GM21367 (cell line): ENCODE results near the gene SAFB.
"Not testable (repeated sequence)": the region's sequence is repeated elsewhere in the genome, so short reads cannot be mapped to it uniquely, and the experiment has no call there.

Source experiments
- ATAC-seq: cut with Tn5 transposase; IDR thresholded peaks from one replicate; pipeline ENCODE4 v1.9.1; 2021; ENCODE audit not compliant: unreplicated experiment

SAFB gene

GRCh38 chr19:5682107-5682482, 59.2 kb downstream of the SAFB start:
- ATAC-seq = no peak

DNA sequence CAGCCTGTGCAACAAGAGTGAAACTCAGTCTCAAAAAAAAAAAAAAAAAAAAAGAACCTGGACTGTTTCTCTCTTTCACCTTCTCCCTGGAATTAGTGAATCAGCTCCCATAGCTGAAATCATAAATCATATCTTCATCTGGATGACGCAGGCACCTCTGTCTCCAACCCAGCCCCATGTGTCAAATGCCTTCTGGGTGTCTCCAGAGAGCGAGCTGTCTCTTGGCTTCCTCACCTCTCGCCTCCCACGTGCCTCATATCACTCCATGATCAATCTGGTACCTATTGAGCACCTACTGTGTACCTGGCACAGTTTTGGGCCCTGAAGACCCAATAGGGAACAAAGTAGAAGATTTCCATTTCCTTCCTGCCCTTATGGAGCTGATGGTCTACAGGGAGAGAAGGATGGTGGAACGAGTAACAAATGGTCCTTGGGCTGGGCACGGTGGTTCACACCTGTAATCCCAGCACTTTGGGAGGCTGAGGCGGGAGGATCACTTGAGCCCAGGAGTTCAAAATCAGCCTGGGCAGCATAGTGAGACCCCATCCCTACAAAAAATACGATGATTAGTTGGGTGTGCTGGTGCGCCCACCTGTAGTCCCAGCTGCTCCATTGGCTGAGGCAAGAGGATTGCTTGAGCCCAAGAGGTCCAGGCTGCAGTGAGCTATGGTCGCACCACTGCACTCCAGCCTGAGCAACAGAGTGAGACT, 60.4 kb downstream of the SAFB start:
- no peak for ATAC-seq

GRCh38 chr19:5684694-5685430, 62.0 kb downstream of the SAFB start:
- ATAC-seq = no peak

- no peak for ATAC-seq
Measured at GRCh38 chr19:5686326-5686646, 63.4 kb downstream of the SAFB start.

- peak; percentile 36 for ATAC-seq
Measured at GRCh38 chr19:5686647-5687359, 63.9 kb downstream of the SAFB start.

DNA sequence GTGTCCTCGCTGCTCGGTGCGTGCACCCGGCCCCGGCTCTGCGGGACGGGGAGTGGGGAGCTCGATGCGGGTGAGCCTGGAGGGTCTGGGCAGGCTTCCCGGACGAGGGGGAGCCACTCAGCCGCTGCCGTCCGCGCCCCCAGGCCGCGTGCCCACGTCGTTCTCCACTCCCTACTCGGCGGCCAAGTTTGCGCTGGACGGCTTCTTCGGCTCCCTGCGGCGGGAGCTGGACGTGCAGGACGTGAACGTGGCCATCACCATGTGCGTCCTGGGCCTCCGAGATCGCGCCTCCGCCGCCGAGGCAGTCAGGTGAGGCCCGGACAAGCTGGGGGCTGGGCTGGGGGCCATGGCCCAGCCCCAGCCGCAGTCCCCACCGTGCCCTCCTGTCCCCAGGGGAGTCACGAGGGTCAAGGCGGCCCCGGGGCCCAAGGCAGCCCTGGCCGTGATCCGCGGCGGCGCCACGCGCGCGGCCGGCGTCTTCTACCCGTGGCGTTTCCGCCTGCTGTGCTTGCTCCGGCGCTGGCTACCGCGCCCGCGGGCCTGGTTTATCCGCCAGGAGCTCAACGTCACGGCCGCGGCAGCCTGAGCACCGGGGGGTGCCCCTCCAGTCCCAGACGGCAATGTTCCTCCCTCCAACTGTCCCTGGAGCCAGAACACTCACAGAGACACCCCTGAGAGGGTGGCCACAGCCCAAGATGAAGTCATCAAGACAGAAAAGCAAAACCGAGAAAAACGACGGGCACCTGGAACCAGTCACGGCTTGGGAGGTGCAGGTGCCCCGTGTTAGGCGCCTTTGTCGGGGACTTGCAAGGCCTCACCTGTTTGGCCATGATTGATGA, 64.7 kb downstream of the SAFB start:
- ATAC-seq = no peak

- ATAC-seq = not testable (repeated sequence)
Measured at GRCh38 chr19:5688262-5688881, 65.5 kb downstream of the SAFB start.

GRCh38 chr19:5690125-5690954, 67.5 kb downstream of the SAFB start, which contains the start of gene RPL36:
Gene RPL36, plus strand, starts transcription at chr19:5690295. Its CDS starts 213 bp downstream, at chr19:5690508.
- ATAC-seq = peak; percentile 32

DNA sequence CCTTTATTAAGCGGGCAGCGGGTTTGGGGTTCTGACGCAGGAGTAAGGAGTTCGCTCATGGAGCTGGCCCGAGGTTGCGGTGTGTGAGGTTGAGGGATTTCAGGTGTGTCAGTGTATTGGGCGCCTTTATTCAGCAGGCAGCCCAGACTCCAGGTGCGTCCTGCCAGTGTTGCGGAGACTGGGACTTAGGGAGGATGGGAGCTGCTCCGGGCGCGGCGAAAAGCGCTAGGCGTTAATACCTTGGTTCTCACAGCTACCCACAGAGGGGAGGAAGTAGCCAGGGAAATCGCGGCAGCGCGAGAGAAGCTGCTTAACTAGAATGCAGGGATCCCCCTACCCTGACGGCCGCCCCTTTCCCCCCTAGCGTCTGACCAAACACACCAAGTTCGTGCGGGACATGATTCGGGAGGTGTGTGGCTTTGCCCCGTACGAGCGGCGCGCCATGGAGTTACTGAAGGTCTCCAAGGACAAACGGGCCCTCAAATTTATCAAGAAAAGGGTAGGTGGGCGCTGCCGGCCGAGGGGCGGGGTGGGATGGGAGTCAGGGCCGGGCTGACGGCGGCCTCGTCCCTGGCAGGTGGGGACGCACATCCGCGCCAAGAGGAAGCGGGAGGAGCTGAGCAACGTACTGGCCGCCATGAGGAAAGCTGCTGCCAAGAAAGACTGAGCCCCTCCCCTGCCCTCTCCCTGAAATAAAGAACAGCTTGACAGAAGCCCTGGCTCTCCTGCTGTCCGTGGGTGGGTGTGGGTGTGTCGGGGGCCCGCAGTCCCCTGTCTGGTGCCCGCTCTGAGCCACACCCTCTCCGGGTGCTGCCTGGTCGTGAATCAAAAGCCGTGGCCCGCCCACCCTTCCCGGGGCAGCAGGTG, 68.3 kb downstream of the SAFB start:
- no peak for ATAC-seq

DNA sequence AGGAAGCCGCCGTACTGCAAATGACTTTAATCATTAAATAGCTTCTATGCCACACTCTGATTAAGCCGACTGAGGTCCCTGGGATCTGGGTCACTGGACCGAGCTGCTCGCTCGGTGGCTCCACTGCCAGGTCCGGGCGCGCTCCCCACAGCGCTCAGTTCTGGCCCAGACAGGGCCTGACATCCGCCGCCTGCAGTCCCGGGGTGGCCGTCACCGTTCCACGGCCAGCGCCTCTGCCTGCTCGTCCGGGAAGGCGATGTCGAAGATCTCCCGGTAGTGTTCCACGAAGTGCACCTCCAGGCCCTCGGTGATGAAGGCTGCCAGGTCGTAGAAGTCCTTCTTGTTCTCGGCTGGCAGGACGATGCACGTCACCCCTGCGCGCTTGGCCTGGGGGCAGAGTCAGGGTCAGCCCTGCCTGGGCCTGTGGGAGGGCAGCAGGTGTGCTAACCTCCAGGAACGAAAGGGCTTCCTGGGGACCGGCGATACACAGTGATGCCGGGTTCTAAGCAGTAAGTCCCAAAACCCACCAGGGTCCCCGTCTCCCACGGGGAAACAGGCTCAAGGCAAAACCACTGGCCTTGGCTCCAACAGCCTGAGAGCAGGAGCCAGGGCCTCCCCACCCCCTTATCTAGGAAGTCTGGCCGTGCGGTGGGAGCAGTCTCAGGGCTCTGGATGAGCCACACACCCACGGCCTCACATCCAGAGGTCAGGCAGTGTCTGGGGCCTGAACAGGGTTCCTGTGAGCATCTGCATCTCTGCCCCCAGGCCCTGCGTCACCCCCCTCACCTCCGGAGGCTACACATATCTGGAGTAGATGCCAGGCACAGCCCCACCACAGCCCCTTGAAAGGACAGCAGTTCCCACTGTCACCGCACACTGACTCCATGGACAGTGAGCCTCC, 69.2 kb downstream of the SAFB start:
- ATAC-seq = no peak

- ATAC-seq = no peak
Measured at GRCh38 chr19:5692723-5693194, 69.9 kb downstream of the SAFB start.

GRCh38 chr19:5693195-5694166, 70.6 kb downstream of the SAFB start:
- ATAC-seq = no peak

DNA sequence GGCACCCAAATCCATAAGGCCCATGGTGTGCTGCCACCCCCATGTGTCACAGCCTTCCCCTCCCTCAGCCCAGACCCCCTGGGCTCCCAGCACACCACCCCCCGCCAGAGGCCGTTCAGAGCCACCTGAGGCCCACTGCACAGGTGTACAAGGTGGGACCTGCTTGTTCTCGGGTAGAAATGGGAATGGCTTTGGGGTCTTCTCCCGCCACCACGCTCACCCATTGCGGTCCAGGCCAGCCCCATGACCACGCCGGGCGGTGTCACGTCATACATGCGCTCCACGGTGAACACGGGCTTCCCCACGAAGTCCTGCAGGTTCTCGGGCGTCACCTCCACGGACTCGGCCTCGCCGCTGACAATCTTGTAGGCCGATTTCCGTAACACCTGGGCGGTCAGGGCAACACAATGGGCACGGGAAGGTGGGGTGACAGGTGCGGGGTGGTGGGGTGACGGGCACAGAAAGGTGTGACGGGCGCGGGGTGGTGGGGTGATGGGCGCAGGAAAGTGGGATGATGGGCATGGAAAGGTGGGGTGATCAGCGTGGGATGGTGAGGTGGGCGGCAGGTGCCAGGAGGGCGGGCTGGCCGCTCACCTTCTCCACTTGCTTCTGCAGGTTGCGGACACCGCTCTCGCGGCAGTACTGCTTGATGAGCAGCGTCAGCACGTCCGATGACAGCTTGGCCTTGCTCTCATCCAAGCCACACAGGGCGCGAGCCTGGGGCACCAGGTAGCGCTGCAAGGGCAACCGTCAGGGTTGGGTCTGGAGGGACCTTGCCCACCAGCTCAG, 71.5 kb downstream of the SAFB start:
- no peak for ATAC-seq

- ATAC-seq = no peak
Measured at GRCh38 chr19:5694956-5695648, 72.2 kb downstream of the SAFB start.

DNA sequence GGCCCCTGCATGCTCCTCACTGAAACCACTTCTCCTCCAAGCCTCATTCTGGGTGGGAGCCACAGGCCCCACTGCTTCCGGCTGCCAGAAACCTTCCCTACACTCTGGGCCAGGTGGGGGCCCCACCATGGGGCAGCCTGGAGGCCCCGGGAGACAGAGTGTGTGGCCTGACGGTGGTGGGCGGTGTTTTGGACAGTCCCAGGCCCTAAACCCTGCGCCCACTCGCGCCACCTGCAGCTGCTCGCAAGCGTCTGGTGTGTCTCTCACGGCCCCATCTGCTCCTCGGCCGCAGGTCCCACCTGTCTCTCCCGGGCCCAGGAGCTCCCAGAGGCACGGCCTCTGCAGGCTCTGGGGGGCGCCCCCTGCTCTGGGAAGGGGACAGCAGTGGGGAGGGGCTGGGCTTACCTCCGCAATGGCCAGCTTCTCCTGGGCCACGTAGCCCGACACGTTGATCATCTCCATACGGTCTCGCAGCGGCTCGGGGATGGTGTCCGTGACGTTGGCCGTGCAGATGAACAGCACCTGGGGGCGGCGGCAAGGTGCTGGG, 72.8 kb downstream of the SAFB start:
- ATAC-seq = no peak
